KMS-11 (cell line): Measurements from ENCODE around the gene ROGDI.

Experiments
- H2AFZ ChIP-seq: fragments of 200-600 bp; sonication (generic); 2 replicates; pipeline ENCODE4 v1.6.1; 2016; ENCODE audit warnings: antibody characterized with exemption, mixed run types, low read depth
- H3K27ac ChIP-seq: fragments of 200-600 bp; sonication (generic); 2 replicates; pipeline ENCODE4 v1.6.1; 2016; ENCODE audit warnings: mild to moderate bottlenecking, mixed run types
- H3K27me3 ChIP-seq: fragments of 200-600 bp; sonication (generic); 2 replicates; pipeline ENCODE4 v1.6.1; 2017; ENCODE audit warnings: mild to moderate bottlenecking, low read depth, mixed run types, moderate library complexity; ENCODE audit not compliant: insufficient read depth
- H3K36me3 ChIP-seq: fragments of 200-600 bp; sonication (generic); 2 replicates; pipeline ENCODE4 v1.6.1; 2017; ENCODE audit warnings: mild to moderate bottlenecking, mixed run types; ENCODE audit not compliant: insufficient read depth
- H3K4me1 ChIP-seq: fragments of 200-600 bp; sonication (generic); 2 replicates; pipeline ENCODE4 v1.6.1; 2016; ENCODE audit warnings: mild to moderate bottlenecking, low read depth, mixed run types; ENCODE audit not compliant: poor library complexity, severe bottlenecking
- H3K4me2 ChIP-seq: fragments of 200-600 bp; sonication (generic); 2 replicates; pipeline ENCODE4 v1.7.0; 2016; ENCODE audit warnings: mild to moderate bottlenecking, mixed run types
- H3K4me3 ChIP-seq: fragments of 200-600 bp; sonication (generic); IDR thresholded peaks from 2 replicates; pipeline ENCODE4 v1.6.1; 2017; ENCODE audit warnings: low read depth, low read length, mixed read lengths; ENCODE audit not compliant: insufficient read depth
- H3K79me2 ChIP-seq: fragments of 200-600 bp; sonication (generic); 2 replicates; pipeline ENCODE4 v1.6.1; 2016; ENCODE audit warnings: low read depth, mixed run types; ENCODE audit not compliant: insufficient read depth
- H3K9ac ChIP-seq: fragments of 200-600 bp; sonication (generic); 2 replicates; pipeline ENCODE4 v1.6.1; 2016; ENCODE audit warnings: mild to moderate bottlenecking, mixed run types
- H4K20me1 ChIP-seq: fragments of 200-600 bp; sonication (generic); 2 replicates; pipeline ENCODE4 v1.6.1; 2016; ENCODE audit warnings: mild to moderate bottlenecking, mixed run types; ENCODE audit not compliant: insufficient read depth
- CTCF ChIP-seq: fragments of 200-600 bp; sonication (generic); conservative IDR thresholded peaks from 2 replicates; pipeline ENCODE4 v1.6.1; 2017; ENCODE audit warnings: low read depth, mild to moderate bottlenecking, antibody characterized with exemption, low read length, moderate library complexity, mixed read lengths

ROGDI gene

GRCh38 chr16:4771646-4772045 lies 30.8 kb downstream of the ROGDI start:
- H3K27me3 ChIP-seq, result no peaks in the 10 kb centered on the region
- H2AFZ ChIP-seq, result no peak overlapping the region

GRCh38 chr16:4769306-4769638 lies 33.2 kb downstream of the ROGDI start:
- Histone ChIP-seq H3K36me3 (no peaks in the 10 kb centered on the region), H3K27ac (no peak overlapping the region), H3K4me2 (no peak overlapping the region), H3K9ac (no peak overlapping the region), H3K27me3 (no peaks in the 10 kb centered on the region), H3K79me2 (0 out of 2 replicates have a peak, but pooled peaks cover 3% of the 10 kb centered on the region), H3K4me1 (peaks cover 18% of the 10 kb centered on the region), H2AFZ (peak overlapping the region; percentile 97), H3K4me3 (no peak overlapping the region), H4K20me1 (no peaks in the 10 kb centered on the region)
- TF ChIP-seq CTCF, result no peak

More at GRCh38 chr16:4771646-4772045, 30.8 kb downstream of the ROGDI start:
- Histone ChIP-seq H4K20me1 (no peaks in the 10 kb centered on the region), H3K9ac (no peak overlapping the region), H3K4me2 (no peak overlapping the region), H3K79me2 (0 out of 2 replicates have a peak, but pooled peaks cover 2% of the 10 kb centered on the region), H3K4me3 (no peak overlapping the region), H3K36me3 (no peaks in the 10 kb centered on the region), H3K27ac (no peak overlapping the region), H3K4me1 (peaks cover 12% of the 10 kb centered on the region)
- TF ChIP-seq CTCF, result no peak

GRCh38 chr16:4768549-4769305 lies 33.7 kb downstream of the ROGDI start:
- peaks cover 18% of the 10 kb centered on the region for H3K4me1 ChIP-seq
- H3K9ac ChIP-seq, result peak overlapping the region; percentile 41
- no peaks in the 10 kb centered on the region for H3K36me3 ChIP-seq
- H3K79me2 ChIP-seq, result 0 out of 2 replicates have a peak, but pooled peaks cover 3% of the 10 kb centered on the region
- no peaks in the 10 kb centered on the region for H4K20me1 ChIP-seq
- peak overlapping the region; percentile 44 for H3K27ac ChIP-seq
- H3K4me3 ChIP-seq, result no peak overlapping the region
- TF ChIP-seq CTCF, result no peak
- no peaks in the 10 kb centered on the region for H3K27me3 ChIP-seq
- peak overlapping the region; percentile 85 for H3K4me2 ChIP-seq
- peak overlapping the region; percentile 97 for H2AFZ ChIP-seq

- no peaks in the 10 kb centered on the region for H3K27me3 ChIP-seq
- no peak overlapping the region for H3K4me3 ChIP-seq
- H3K4me1 ChIP-seq, result peaks cover 18% of the 10 kb centered on the region
- no peaks in the 10 kb centered on the region for H3K36me3 ChIP-seq
- peak overlapping the region; percentile 41 for H3K9ac ChIP-seq
- H4K20me1 ChIP-seq, result no peaks in the 10 kb centered on the region
- peak overlapping the region; percentile 44 for H3K27ac ChIP-seq
- TF ChIP-seq CTCF, result no peak
- peak overlapping the region; percentile 85 for H3K4me2 ChIP-seq
- H3K79me2 ChIP-seq, result 0 out of 2 replicates have a peak, but pooled peaks cover 3% of the 10 kb centered on the region
- H2AFZ ChIP-seq, result peak overlapping the region; percentile 97
These were observed 34.4 kb downstream of the ROGDI start for GRCh38 chr16:4767872-4768548.
